GM21367 (cell line): ENCODE measurements around the gene GGNBP2.
"Not testable (repeated sequence)": the region's sequence is repeated elsewhere in the genome, so short reads cannot be mapped to it uniquely, and the experiment has no call there.

ENCODE experiments used
- ATAC-seq: cut with Tn5 transposase; IDR thresholded peaks from one replicate; pipeline ENCODE4 v1.9.1; 2021; ENCODE audit not compliant: unreplicated experiment

GGNBP2 gene

GRCh38 chr17:36599546-36600250, 55.0 kb downstream of the GGNBP2 start:
- ATAC-seq = no peak

GRCh38 chr17:36600465-36600864, 55.7 kb downstream of the GGNBP2 start:
- ATAC-seq = no peak

GRCh38 chr17:36600936-36601302, 56.2 kb downstream of the GGNBP2 start:
- ATAC-seq = peak; percentile 8

- ATAC-seq = peak; percentile 55
Observed at GRCh38 chr17:36601303-36602029, 56.7 kb downstream of the GGNBP2 start, which contains the start of gene MRM1. Gene MRM1 (plus strand): TSS chr17:36601583. CDS start chr17:36601811, 228 bp downstream.

- ATAC-seq = no peak
Observed at GRCh38 chr17:36602030-36602748, 57.5 kb downstream of the GGNBP2 start.

- ATAC-seq = no peak
Observed at GRCh38 chr17:36602924-36603384, 58.2 kb downstream of the GGNBP2 start.

- not testable (repeated sequence) for ATAC-seq
Observed at GRCh38 chr17:36605028-36605427, 60.3 kb downstream of the GGNBP2 start.

GRCh38 chr17:36608280-36608679, 63.6 kb downstream of the GGNBP2 start:
- ATAC-seq = no peak

- no peak for ATAC-seq
Observed at GRCh38 chr17:36608794-36609497, 64.2 kb downstream of the GGNBP2 start.

- no peak for ATAC-seq
Observed at GRCh38 chr17:36609498-36609862, 64.8 kb downstream of the GGNBP2 start.

- ATAC-seq = no peak
Observed at GRCh38 chr17:36610474-36610873, 65.8 kb downstream of the GGNBP2 start.

- ATAC-seq = no peak
Observed at GRCh38 chr17:36611345-36612072, 66.8 kb downstream of the GGNBP2 start.

GRCh38 chr17:36612323-36612722, 67.6 kb downstream of the GGNBP2 start:
- no peak for ATAC-seq

- ATAC-seq = no peak
Observed at GRCh38 chr17:36613155-36613554, 68.4 kb downstream of the GGNBP2 start.

GRCh38 chr17:36614081-36614480, 69.4 kb downstream of the GGNBP2 start:
- no peak for ATAC-seq

GRCh38 chr17:36614933-36615332, 70.2 kb downstream of the GGNBP2 start:
- ATAC-seq = no peak

GRCh38 chr17:36616061-36617029, 71.6 kb downstream of the GGNBP2 start:
- ATAC-seq = no peak

GRCh38 chr17:36617773-36618172, 73.1 kb downstream of the GGNBP2 start:
- no peak for ATAC-seq

GRCh38 chr17:36623281-36623680, 78.6 kb downstream of the GGNBP2 start:
- no peak for ATAC-seq
